Stimulated activated CD8-positive, alpha-beta memory T cell treated with anti-CD3 and anti-CD28 coated beads, Interleukin-12 subunit alpha, Interleukin-12 subunit beta, amount 100 ng/mL, for 24 hours (primary cell): ENCODE data around the gene AMPD2.
"Not testable (repeated sequence)": the region's sequence is repeated elsewhere in the genome, so short reads cannot be mapped to it uniquely, and the experiment has no call there.

Source experiments
- DNase-seq: peaks from one replicate; pipeline ENCODE4 v3.0.0-alpha.2; 2020; ENCODE audit errors: extremely low read depth

The AMPD2 gene

GRCh38 chr1:109676683-109677381, 57.2 kb downstream of the AMPD2 start:
- DNase-seq = not testable (repeated sequence)

- DNase-seq = no peak
Observed at GRCh38 chr1:109677459-109677858, 57.8 kb downstream of the AMPD2 start.

DNA sequence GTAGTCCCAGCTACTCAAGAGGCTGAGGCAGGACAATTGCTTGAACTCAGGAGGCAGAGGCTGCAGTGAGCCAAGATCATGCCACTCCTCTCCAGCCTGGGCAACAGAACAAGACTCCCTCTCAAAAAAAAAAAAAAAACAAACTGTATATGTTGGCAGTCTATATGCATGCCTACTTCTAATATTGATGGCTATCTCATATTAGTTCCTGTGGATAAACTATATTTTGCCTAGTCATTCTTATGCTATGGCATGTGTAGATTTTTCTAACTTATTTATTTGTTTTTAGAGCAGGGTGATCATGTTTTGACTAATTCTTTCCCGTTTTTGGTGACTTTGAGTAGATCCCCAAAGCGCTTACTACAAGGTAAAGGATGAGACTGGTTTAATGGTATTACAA, 59.0 kb downstream of the AMPD2 start:
- not testable (repeated sequence) for DNase-seq
